B cell (primary cell): ENCODE results near the gene ZNF335.

Source experiments
- EZH2 ChIP-seq: IDR thresholded peaks from 2 replicates; pipeline ENCODE4 v1.6.1; 2012; ENCODE audit warnings: borderline replicate concordance, low read depth, mild to moderate bottlenecking, moderate library complexity, low read length; ENCODE audit not compliant: insufficient read depth, poor library complexity, severe bottlenecking
- TF ChIP-seq, protein P1 (sequence below): fragments of 200-600 bp; IDR thresholded peaks from one replicate; pipeline ENCODE4 v1.8.0; 2022; ENCODE audit warnings: antibody characterized with exemption, mild to moderate bottlenecking

DNA sequence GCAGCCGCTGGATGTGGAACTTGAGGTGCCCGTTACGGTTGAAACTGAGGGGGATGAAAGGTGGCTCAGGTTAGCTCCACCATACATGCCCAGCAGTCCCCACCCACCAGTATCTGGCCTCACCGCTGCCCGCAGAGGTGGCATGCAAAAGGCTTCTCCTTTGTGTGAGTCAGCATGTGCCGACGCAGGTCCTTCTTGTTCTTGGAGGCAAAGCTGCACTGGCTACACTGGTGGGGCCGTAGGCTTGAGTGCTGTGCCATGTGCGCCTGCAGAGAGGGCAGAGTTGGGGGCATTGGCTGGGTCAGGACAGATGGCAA, 21.7 kb downstream of the ZNF335 start:
- TF ChIP-seq, protein P1, sequence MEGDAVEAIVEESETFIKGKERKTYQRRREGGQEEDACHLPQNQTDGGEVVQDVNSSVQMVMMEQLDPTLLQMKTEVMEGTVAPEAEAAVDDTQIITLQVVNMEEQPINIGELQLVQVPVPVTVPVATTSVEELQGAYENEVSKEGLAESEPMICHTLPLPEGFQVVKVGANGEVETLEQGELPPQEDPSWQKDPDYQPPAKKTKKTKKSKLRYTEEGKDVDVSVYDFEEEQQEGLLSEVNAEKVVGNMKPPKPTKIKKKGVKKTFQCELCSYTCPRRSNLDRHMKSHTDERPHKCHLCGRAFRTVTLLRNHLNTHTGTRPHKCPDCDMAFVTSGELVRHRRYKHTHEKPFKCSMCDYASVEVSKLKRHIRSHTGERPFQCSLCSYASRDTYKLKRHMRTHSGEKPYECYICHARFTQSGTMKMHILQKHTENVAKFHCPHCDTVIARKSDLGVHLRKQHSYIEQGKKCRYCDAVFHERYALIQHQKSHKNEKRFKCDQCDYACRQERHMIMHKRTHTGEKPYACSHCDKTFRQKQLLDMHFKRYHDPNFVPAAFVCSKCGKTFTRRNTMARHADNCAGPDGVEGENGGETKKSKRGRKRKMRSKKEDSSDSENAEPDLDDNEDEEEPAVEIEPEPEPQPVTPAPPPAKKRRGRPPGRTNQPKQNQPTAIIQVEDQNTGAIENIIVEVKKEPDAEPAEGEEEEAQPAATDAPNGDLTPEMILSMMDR, result no peak
- TF ChIP-seq EZH2, result no peak
